ENCODE measurements around the gene CCNL2.
A peak's percentile ranks its signal among the peaks of the same experiment; 100 is the strongest.

The CCNL2 gene

GRCh38 chr1:1354271-1355247 is 44.6 kb downstream of the CCNL2 start:
- DNase-seq: no peak

GRCh38 chr1:1353389-1354151 is 45.6 kb downstream of the CCNL2 start:
- DNase-seq: no peak

- DNase-seq: no peak
These were observed 46.2 kb downstream of the CCNL2 start for GRCh38 chr1:1352786-1353388.

GRCh38 chr1:1351511-1352427 is 47.4 kb downstream of the CCNL2 start:
- no peak for DNase-seq

- DNase-seq: peak; percentile 68
These were observed 49.7 kb downstream of the CCNL2 start, which contains the start of gene DVL1 for GRCh38 chr1:1349256-1350012. TSS of gene DVL1 (minus strand) at chr1:1349418. CDS start at chr1:1349065, 353 bp downstream.

GRCh38 chr1:1348420-1349255 is 50.5 kb downstream of the CCNL2 start:
- no peak for DNase-seq

GRCh38 chr1:1347663-1348419 is 51.3 kb downstream of the CCNL2 start:
- no peak for DNase-seq

GRCh38 chr1:1347026-1347595 is 52.0 kb downstream of the CCNL2 start:
- DNase-seq: no peak

- DNase-seq: no peak
These were observed 52.6 kb downstream of the CCNL2 start for GRCh38 chr1:1346501-1346890.

- DNase-seq: no peak
These were observed 53.2 kb downstream of the CCNL2 start for GRCh38 chr1:1345860-1346500.

- no peak for DNase-seq
These were observed 53.8 kb downstream of the CCNL2 start for GRCh38 chr1:1345384-1345783.

GRCh38 chr1:1344655-1345361 is 54.3 kb downstream of the CCNL2 start:
- no peak for DNase-seq

GRCh38 chr1:1343811-1344421 is 55.2 kb downstream of the CCNL2 start:
- DNase-seq: no peak

- no peak for DNase-seq
These were observed 56.5 kb downstream of the CCNL2 start for GRCh38 chr1:1342584-1343115.

- no peak for DNase-seq
These were observed 57.0 kb downstream of the CCNL2 start for GRCh38 chr1:1342061-1342562.

- DNase-seq: no peak
These were observed 57.5 kb downstream of the CCNL2 start for GRCh38 chr1:1341549-1342021.
